Measurements from ENCODE around the gene LIPF.
"Not testable (repeated sequence)": the region's sequence is repeated elsewhere in the genome, so short reads cannot be mapped to it uniquely, and the experiment has no call there.

Gene LIPF

GRCh38 chr10:88689366-88689765, 25.1 kb downstream of the LIPF start:
- TF ChIP-seq CTCF (IDR thresholded peaks at IDR 0.05; ENCODE audit: low read depth, low read length, missing control alignments) = no peak
- in situ Hi-C loops (cut with HindIII; ENCODE audit: low sequenced_read_pairs) = no loop called here

GRCh38 chr10:88693392-88694020, 29.3 kb downstream of the LIPF start:
- in situ Hi-C loops (cut with HindIII; ENCODE audit: low sequenced_read_pairs) = no loop called here
- H3K4me3 ChIP-seq (ENCODE audit: low read depth, low read length) = no peak overlapping the region
- TF ChIP-seq CTCF (IDR thresholded peaks at IDR 0.05; ENCODE audit: low read depth, low read length, missing control alignments) = peak; percentile 27
- DNase-seq (ENCODE audit: low read depth) = no peak

More at GRCh38 chr10:88689366-88689765, 25.1 kb downstream of the LIPF start:
- DNase-seq (ENCODE audit: low read depth) = no peak
- H3K4me3 ChIP-seq (ENCODE audit: low read depth, low read length) = no peak overlapping the region

- no peak for TF ChIP-seq CTCF (IDR thresholded peaks at IDR 0.05; ENCODE audit: low read depth, low read length, missing control alignments)
- in situ Hi-C loops (cut with HindIII; ENCODE audit: low sequenced_read_pairs) = no loop called here
- no peak overlapping the region for H3K4me3 ChIP-seq (ENCODE audit: low read depth, low read length)
- DNase-seq (ENCODE audit: low read depth) = no peak
Measured at GRCh38 chr10:88702848-88703597, 38.8 kb downstream of the LIPF start.

DNA sequence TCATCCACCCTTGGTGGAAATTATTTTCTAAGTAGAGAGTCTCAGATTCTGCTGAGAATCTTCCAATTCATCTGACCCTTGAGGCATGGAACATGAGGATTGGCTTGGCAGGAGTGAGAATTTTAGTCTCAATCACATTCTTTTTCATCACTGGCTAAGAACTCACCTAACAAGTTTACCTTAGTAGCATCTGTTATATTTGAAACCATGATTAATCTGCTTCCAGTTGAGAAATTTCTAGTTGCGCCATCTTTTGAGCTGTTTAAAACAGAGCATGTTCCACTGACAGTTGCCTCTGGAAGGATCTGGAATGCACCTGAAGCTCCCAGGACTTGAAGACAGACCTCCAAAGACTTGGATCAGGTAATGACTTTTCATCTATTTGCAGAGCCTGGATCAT, 41.7 kb downstream of the LIPF start, which contains the start of gene LIPK:
Gene LIPK, plus strand, starts transcription at position 292 of the 400 bp plus-strand sequence. CDS start 18,295 bp downstream, outside the sequence.
- in situ Hi-C loops (cut with HindIII; ENCODE audit: low sequenced_read_pairs) = no loop called here
- DNase-seq (ENCODE audit: low read depth) = no peak
- H3K4me3 ChIP-seq (ENCODE audit: low read depth, low read length) = no peak within 1 kb of the TSS
- TF ChIP-seq CTCF (IDR thresholded peaks at IDR 0.05; ENCODE audit: low read depth, low read length, missing control alignments) = no peak

GRCh38 chr10:88707429-88708155, 43.4 kb downstream of the LIPF start:
- in situ Hi-C loops (cut with HindIII; ENCODE audit: low sequenced_read_pairs) = no loop called here
- no peak for TF ChIP-seq CTCF (IDR thresholded peaks at IDR 0.05; ENCODE audit: low read depth, low read length, missing control alignments)
- H3K4me3 ChIP-seq (ENCODE audit: low read depth, low read length) = no peak overlapping the region
- peak; percentile 69 for DNase-seq (ENCODE audit: low read depth)

DNA sequence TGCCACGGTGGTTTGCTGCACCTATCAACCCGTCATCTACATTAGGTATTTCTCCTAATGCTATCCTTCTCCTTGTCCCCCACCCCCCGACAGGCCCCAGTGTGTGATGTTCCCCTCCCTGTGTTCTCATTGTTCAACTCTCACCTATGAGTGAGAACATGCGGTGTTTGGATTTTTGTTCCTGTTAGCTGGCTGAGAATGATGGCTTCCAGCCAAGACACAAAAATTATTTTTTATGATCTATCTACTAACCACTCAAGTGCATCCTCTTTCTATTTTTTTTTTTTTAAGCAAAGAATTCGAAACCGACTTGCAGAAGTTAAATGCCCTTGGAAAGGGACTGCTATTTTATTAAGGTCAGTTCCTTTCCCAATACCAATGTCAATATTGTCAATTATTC, 45.1 kb downstream of the LIPF start:
- DNase-seq (ENCODE audit: low read depth); H3K4me3 ChIP-seq (ENCODE audit: low read depth, low read length); in situ Hi-C loops (cut with HindIII; ENCODE audit: low sequenced_read_pairs): not testable (repeated sequence)

Data from astrocyte of the cerebellum (primary cell).